Measurements from ENCODE around the gene ZNF775. TPM values are rescaled to one million over a fixed set of nuclear protein-coding genes. Genes with fewer than 3 reads are reported as not detected.

Gene ZNF775
- total RNA-seq, 1 experiment from 2014 or later = 3.7 TPM

- intact Hi-C loops (cut with micrococcal nuclease) = no loop called here
- Histone ChIP-seq H3K4me2 (ENCODE audit: low read length) (no peak overlapping the region; the same call in 1 of the 2 replicates), H3F3A (ENCODE audit: low read length, unreplicated experiment) (no peaks in the 10 kb centered on the region), H3K36me3 (ENCODE audit: low read depth, low read length) (no peaks in the 10 kb centered on the region), H3K4me1 (ENCODE audit: insufficient read depth, low read length) (peaks cover 25% of the 10 kb centered on the region), H4K20me1 (ENCODE audit: low read length) (0 out of 2 replicates have a peak, but pooled peaks cover 11% of the 10 kb centered on the region), H3K4me3 (ENCODE audit: low read length) (no peak overlapping the region), H3K9me2 (replicated peaks; ENCODE audit: low read length) (no peaks in the 10 kb centered on the region), H3K27ac (ENCODE audit: low read length) (no peak overlapping the region), H3K9me3 (ENCODE audit: low read length) (no peaks in the 10 kb centered on the region), H3K27me3 (ENCODE audit: low read length) (no peaks in the 10 kb centered on the region), H2AFZ (ENCODE audit: low read length) (no peak overlapping the region), H3K79me2 (ENCODE audit: low read length) (peaks cover 52% of the 10 kb centered on the region), H3K9ac (ENCODE audit: low read length) (no peak overlapping the region)
- POLR2A ChIA-PET (ENCODE audit: unreplicated experiment) = no interaction called here
- ATAC-seq (no peak), DNase-seq (no peak)
- CTCF ChIA-PET = no interaction called here
- BruUV-seq (replicated peaks) = no TSS peak
- no peak for TF ChIP-seq CTCF (conservative IDR thresholded peaks at IDR 0.05; ENCODE audit: low read depth, low read length)
- TF ChIP-seq EZH2phosphoT487 (IDR thresholded peaks at IDR 0.05; ENCODE audit: borderline replicate concordance, low read length) = no peak
- no peak for TF ChIP-seq EZH2 (IDR thresholded peaks at IDR 0.05; ENCODE audit: low read length, unreplicated experiment)
These were observed 7.8 kb upstream of the ZNF775 start for GRCh38 chr7:150371131-150371995.

GRCh38 chr7:150371996-150372270, 7.2 kb upstream of the ZNF775 start:
- ATAC-seq = no peak
- ChIA-PET CTCF (no interaction called here), POLR2A (ENCODE audit: unreplicated experiment) (no interaction called here)
- Histone ChIP-seq H4K20me1 (ENCODE audit: low read length) (0 out of 2 replicates have a peak, but pooled peaks cover 11% of the 10 kb centered on the region), H3K4me3 (ENCODE audit: low read length) (no peak overlapping the region), H2AFZ (ENCODE audit: low read length) (no peak overlapping the region), H3K9ac (ENCODE audit: low read length) (no peak overlapping the region), H3K9me3 (ENCODE audit: low read length) (no peaks in the 10 kb centered on the region), H3K4me1 (ENCODE audit: insufficient read depth, low read length) (peaks cover 25% of the 10 kb centered on the region), H3F3A (ENCODE audit: low read length, unreplicated experiment) (no peaks in the 10 kb centered on the region), H3K79me2 (ENCODE audit: low read length) (peaks cover 52% of the 10 kb centered on the region), H3K36me3 (ENCODE audit: low read depth, low read length) (no peaks in the 10 kb centered on the region), H3K4me2 (ENCODE audit: low read length) (no peak overlapping the region), H3K9me2 (replicated peaks; ENCODE audit: low read length) (no peaks in the 10 kb centered on the region), H3K27ac (ENCODE audit: low read length) (no peak overlapping the region), H3K27me3 (ENCODE audit: low read length) (no peaks in the 10 kb centered on the region)
- TF ChIP-seq CTCF (conservative IDR thresholded peaks at IDR 0.05; ENCODE audit: low read depth, low read length) (no peak), EZH2phosphoT487 (IDR thresholded peaks at IDR 0.05; ENCODE audit: borderline replicate concordance, low read length) (no peak), EZH2 (IDR thresholded peaks at IDR 0.05; ENCODE audit: low read length, unreplicated experiment) (no peak)
- DNase-seq = no peak
- intact Hi-C loops (cut with micrococcal nuclease) = no loop called here
- no TSS peak for BruUV-seq (replicated peaks)
